SU-DHL-6 (cell line): ENCODE measurements around the gene BLTP3B.

Source experiments
- EZH2phosphoT487 ChIP-seq: fragments of 200-600 bp; sonication (generic), shearing (Covaris generic); conservative IDR thresholded peaks from 2 replicates; pipeline ENCODE4 v1.6.1; 2018; ENCODE audit warnings: mild to moderate bottlenecking, antibody characterized with exemption, low read length, moderate library complexity, mixed read lengths
- TF ChIP-seq, protein P1 (sequence below): fragments of 200-600 bp; sonication (generic); IDR thresholded peaks from one replicate; pipeline ENCODE4 v1.5.1; 2017; ENCODE audit warnings: antibody characterized with exemption, mild to moderate bottlenecking, low read length, moderate library complexity; ENCODE audit not compliant: insufficient read depth, poor library complexity, severe bottlenecking

DNA sequence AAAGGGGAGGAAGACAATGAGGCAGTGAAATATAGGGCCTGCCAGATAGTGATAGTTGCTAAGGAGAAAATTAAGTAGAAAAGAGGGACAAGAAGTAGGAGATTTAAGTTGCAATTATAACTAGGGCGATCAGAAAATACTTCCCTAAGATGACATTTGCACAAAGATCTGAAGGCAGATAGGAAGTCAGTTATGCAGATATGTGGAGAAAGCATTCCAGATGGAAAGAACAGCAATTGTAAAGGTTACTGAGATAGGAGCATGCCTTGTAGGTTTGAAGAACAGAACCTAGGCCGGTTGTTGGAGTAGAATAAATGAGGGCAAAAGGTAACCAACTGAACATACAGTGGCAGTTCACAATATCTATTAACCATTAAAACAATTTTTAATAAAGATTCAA is 36.6 kb upstream of the BLTP3B start:
- TF ChIP-seq, protein P1, sequence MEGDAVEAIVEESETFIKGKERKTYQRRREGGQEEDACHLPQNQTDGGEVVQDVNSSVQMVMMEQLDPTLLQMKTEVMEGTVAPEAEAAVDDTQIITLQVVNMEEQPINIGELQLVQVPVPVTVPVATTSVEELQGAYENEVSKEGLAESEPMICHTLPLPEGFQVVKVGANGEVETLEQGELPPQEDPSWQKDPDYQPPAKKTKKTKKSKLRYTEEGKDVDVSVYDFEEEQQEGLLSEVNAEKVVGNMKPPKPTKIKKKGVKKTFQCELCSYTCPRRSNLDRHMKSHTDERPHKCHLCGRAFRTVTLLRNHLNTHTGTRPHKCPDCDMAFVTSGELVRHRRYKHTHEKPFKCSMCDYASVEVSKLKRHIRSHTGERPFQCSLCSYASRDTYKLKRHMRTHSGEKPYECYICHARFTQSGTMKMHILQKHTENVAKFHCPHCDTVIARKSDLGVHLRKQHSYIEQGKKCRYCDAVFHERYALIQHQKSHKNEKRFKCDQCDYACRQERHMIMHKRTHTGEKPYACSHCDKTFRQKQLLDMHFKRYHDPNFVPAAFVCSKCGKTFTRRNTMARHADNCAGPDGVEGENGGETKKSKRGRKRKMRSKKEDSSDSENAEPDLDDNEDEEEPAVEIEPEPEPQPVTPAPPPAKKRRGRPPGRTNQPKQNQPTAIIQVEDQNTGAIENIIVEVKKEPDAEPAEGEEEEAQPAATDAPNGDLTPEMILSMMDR: no peak
- no peak for TF ChIP-seq EZH2phosphoT487
